K562 (cell line): ENCODE measurements around the gene RACGAP1. TPM values are rescaled to one million over a fixed set of nuclear protein-coding genes. Genes with fewer than 3 reads are reported as not detected.

Experiments used
- ATAC-seq: fragments of 200-7000 bp; cut with Tn5 transposase; 3 replicates; pipeline ENCODE4 v1.9.1; 2020; ENCODE audit warnings: moderate library complexity
- BruUV-seq: library from RNA; stranded (reverse); fragments of 400-500 nt; replicated peaks from 2 replicates; lab custom pipeline; 2021; lab: Mats Ljungman, UMichigan
- CTCF ChIA-PET: fragments of 300-600 bp; formaldehyde crosslinking; extraction: SDS; loops from one replicate; lab custom pipeline; 2021; ENCODE audit warnings: low intra/inter-chr PET ratio; lab: Yijun Ruan, JAX
- POLR2A ChIA-PET: fragments of 300-600, 350-650 bp; sonication (Branson Sonifier 250); formaldehyde crosslinking; extraction: SDS; loops from one replicate; lab custom pipeline; 2021; ENCODE audit warnings: antibody characterized with exemption, inconsistent platforms; lab: Yijun Ruan, JAX
- DNase-seq, 4 experiments: peaks; one replicate each; pipeline versions ENCODE4 v3.0.0 to v3.0.0-alpha.2; 2011 to 2018; ENCODE audit warnings: low spot score in 3 of 4, mixed read lengths in 3 of 4; ENCODE audit errors: extremely low read depth in 1 of 4
- FAIRE-seq: peaks from 2 replicates; lab custom pipeline; 2011; peaks lifted over from hg19 to GRCh38; lab: Jason Lieb, UNC
- H2AFZ ChIP-seq: 2 replicates; pipeline ENCODE4 v1.6.0; 2011; ENCODE audit warnings: low read depth, low read length, control low read depth, inconsistent platforms
- H3K27ac ChIP-seq: fragments of 200-600 bp; 3 replicates; pipeline ENCODE4 v1.8.0; 2011; ENCODE audit warnings: low read depth, mild to moderate bottlenecking, control low read depth, inconsistent platforms, low read length, moderate library complexity, mixed read lengths; ENCODE audit errors: extremely low read depth
- H3K27me3 ChIP-seq, 2 experiments: fragments of 300-600 bp in 1 of 2; 2 replicates in 1 of 2; 3 replicates in 1 of 2; pipeline versions ENCODE4 v1.6.0 to v1.8.0; 2011; ENCODE audit warnings: inconsistent platforms in 2 of 2, low read length in 2 of 2, mild to moderate bottlenecking in 1 of 2, mixed read lengths in 1 of 2, moderate library complexity in 1 of 2; ENCODE audit not compliant: control insufficient read depth in 2 of 2, insufficient read depth in 2 of 2
- H3K36me3 ChIP-seq: fragments of 300-600 bp; 3 replicates; pipeline ENCODE4 v1.8.0; 2011; ENCODE audit warnings: mild to moderate bottlenecking, low read length, inconsistent platforms; ENCODE audit not compliant: control insufficient read depth, insufficient read depth
- H3K4me1 ChIP-seq, 2 experiments: fragments of 200-600 bp in 1 of 2; replicated peaks in 1 of 2; 2 replicates in 1 of 2; 3 replicates in 1 of 2; pipeline versions ENCODE4 v1.5.1 to v1.8.0; 2011; ENCODE audit warnings: inconsistent platforms in 2 of 2, low read length in 2 of 2, mild to moderate bottlenecking in 1 of 2, mixed read lengths in 1 of 2, moderate library complexity in 1 of 2; ENCODE audit not compliant: control insufficient read depth in 2 of 2, insufficient read depth in 2 of 2
- H3K4me2 ChIP-seq: 2 replicates; pipeline ENCODE4 v1.6.1; 2011; ENCODE audit warnings: low read length, control low read depth, inconsistent platforms, mixed read lengths; ENCODE audit not compliant: insufficient read depth
- H3K4me3 ChIP-seq: fragments of 200-600 bp; sonication (generic), shearing (Covaris generic); 2 replicates; pipeline ENCODE4 v1.5.1; 2016; ENCODE audit warnings: control low read depth, inconsistent platforms
- H3K79me2 ChIP-seq: fragments of 200-600 bp; 3 replicates; pipeline ENCODE4 v1.8.0; 2011; ENCODE audit warnings: low read length, inconsistent platforms; ENCODE audit not compliant: control insufficient read depth, insufficient read depth
- H3K9ac ChIP-seq, 2 experiments: 2 replicates each; pipeline versions ENCODE4 v1.6.0 to v1.6.1; 2011; ENCODE audit warnings: low read depth in 2 of 2, low read length in 2 of 2, control low read depth in 1 of 2, inconsistent platforms in 1 of 2, mild to moderate bottlenecking in 1 of 2, mixed read lengths in 1 of 2; ENCODE audit not compliant: insufficient read depth in 1 of 2
- H3K9me1 ChIP-seq: one replicate; pipeline ENCODE4 v1.6.0; 2011; ENCODE audit warnings: inconsistent platforms, mild to moderate bottlenecking, low read length, moderate library complexity; ENCODE audit not compliant: control insufficient read depth, insufficient read depth
- H3K9me3 ChIP-seq: replicated peaks from 2 replicates; pipeline ENCODE4 v1.5.1; 2011; ENCODE audit warnings: low read depth, low read length, inconsistent platforms; ENCODE audit not compliant: control insufficient read depth, insufficient read depth
- H4K20me1 ChIP-seq: replicated peaks from 2 replicates; pipeline ENCODE4 v1.6.1; 2011; ENCODE audit warnings: low read length, inconsistent platforms, mixed read lengths; ENCODE audit not compliant: control insufficient read depth, insufficient read depth
- ADNP ChIP-seq: fragments of 200-800 bp; sonication (Bioruptor generic); IDR thresholded peaks from 2 replicates; pipeline ENCODE4 v1.6.1; 2016; ENCODE audit warnings: missing genetic modification characterization, missing compliant biosample characterization
- CTBP1 ChIP-seq: fragments of 450-650 bp; IDR thresholded peaks from 2 replicates; pipeline ENCODE4 v1.6.1; 2016; ENCODE audit warnings: borderline replicate concordance
- ELF4 ChIP-seq: fragments of 450-650 bp; formaldehyde crosslinking; IDR thresholded peaks from 2 replicates; pipeline ENCODE4 v1.4.0; 2022; ENCODE audit warnings: missing genetic modification characterization
- FOS ChIP-seq: IDR thresholded peaks from 3 replicates; pipeline ENCODE4 v1.6.1; 2011; ENCODE audit not compliant: insufficient read length; ENCODE audit errors: extremely low read depth
- KDM5B ChIP-seq: fragments of 200-600 bp; sonication (generic); IDR thresholded peaks from 2 replicates; pipeline ENCODE4 v1.6.1; 2012; ENCODE audit warnings: low read depth, mild to moderate bottlenecking, moderate library complexity, low read length, control low read depth, inconsistent platforms; ENCODE audit not compliant: insufficient replicate concordance
- PHF8 ChIP-seq: fragments of 200-600 bp; sonication (generic); IDR thresholded peaks from 2 replicates; pipeline ENCODE4 v1.6.1; 2012; ENCODE audit warnings: mixed run types, mild to moderate bottlenecking, inconsistent platforms, low read length, moderate library complexity, borderline replicate concordance
- RB1 ChIP-seq: fragments of 450-650 bp; IDR thresholded peaks from 2 replicates; pipeline ENCODE4 v1.6.1; 2017; ENCODE audit warnings: low read depth, mild to moderate bottlenecking
- RBFOX2 ChIP-seq: fragments of 200-400 bp; formaldehyde crosslinking; IDR thresholded peaks from 2 replicates; pipeline ENCODE4 v1.6.1; 2017; ENCODE audit warnings: low read depth, mild to moderate bottlenecking, low read length, moderate library complexity
- STAT6 ChIP-seq: sonication (generic); formaldehyde crosslinking; IDR thresholded peaks from 2 replicates; pipeline ENCODE4 v1.8.1; 2023; ENCODE audit warnings: mild to moderate bottlenecking, missing genetic modification reagents
- ZNF124 ChIP-seq: sonication (generic); formaldehyde crosslinking; IDR thresholded peaks from 2 replicates; pipeline ENCODE4 v1.8.1; 2022; ENCODE audit warnings: missing genetic modification reagents
- WGBS: fragments of 100-300 bp; shearing (Covaris generic); methylation state at CpG from one replicate; pipeline ENCODE4 v1.1.6; 2016; ENCODE audit warnings: low coverage, mixed read lengths; ENCODE audit not compliant: insufficient coverage; ENCODE audit errors: missing lambda C conversion rate; 5-methylcytosine and 5-hydroxymethylcytosine counted together
- in situ Hi-C: fragments of 300-500 bp; cut with MboI; formaldehyde crosslinking; loops from 4 replicates; pipeline ENCODE4 v1.15.0; 2018; ENCODE audit warnings: inconsistent platforms, mixed read lengths
- intact Hi-C: fragments of 100-400 bp; cut with micrococcal nuclease; formaldehyde crosslinking; loops from 2 replicates; pipeline ENCODE4 v1.14.2; 2022
- polyA plus RNA-seq, 8 experiments: library from polyadenylated mRNA; depleted of rRNA in 4 of 8; stranded (reverse) in 5 of 8; unstranded in 3 of 8; fragments of >200 nt; fragmentation: Nextera tagmentation in 2 of 8; fragmentation: Illumina TruSeq in 1 of 8; extraction: Ambion mirVana in 2 of 8; extraction: Trizol in 1 of 8; gene quantifications; 2 replicates each; pipeline versions ENCODE4 v1.2.1 to v1.2.3, GENCODE V29; 2011 to 2014; ENCODE audit warnings: inconsistent platforms in 1 of 8, missing spikeins in 1 of 8
- total RNA-seq, 7 experiments: library from RNA; depleted of rRNA in 6 of 7; stranded (reverse); fragments of >200 nt in 6 of 7; fragmentation: Illumina TruSeq in 2 of 7; extraction: Trizol in 2 of 7; gene quantifications; 2 replicates each; pipeline versions ENCODE4 v1.2.1 to v1.2.3, GENCODE V29; 2011 to 2021; ENCODE audit warnings: low replicate concordance in 1 of 7
- TF ChIP-seq, protein P1 (sequence below), 3 experiments: IDR thresholded peaks in 2 of 3; conservative IDR thresholded peaks in 1 of 3; 2 replicates each; pipeline ENCODE4 v1.5.1; 2011 to 2012; ENCODE audit warnings: low read length in 3 of 3, mild to moderate bottlenecking in 3 of 3, control low read depth in 2 of 3, improper control_type of control experiment in 1 of 3, inconsistent platforms in 1 of 3, low read depth in 1 of 3, mixed read lengths in 1 of 3, moderate library complexity in 1 of 3; ENCODE audit not compliant: insufficient read depth in 2 of 3
- TF ChIP-seq, protein P2 (sequence below), 3 experiments: fragments of 200-800 bp in 1 of 3; sonication (Bioruptor generic) in 1 of 3; sonication (generic) in 1 of 3; formaldehyde crosslinking in 1 of 3; IDR thresholded peaks; 2 replicates each; pipeline versions ENCODE4 v1.6.1 to v1.8.0; 2016 to 2022; ENCODE audit warnings: mild to moderate bottlenecking in 2 of 3, missing compliant biosample characterization in 2 of 3, missing genetic modification characterization in 2 of 3, missing genetic modification reagents in 1 of 3
- TF ChIP-seq, protein P3 (sequence below): sonication (generic); formaldehyde crosslinking; IDR thresholded peaks from 2 replicates; pipeline ENCODE4 v1.9.0; 2022; ENCODE audit warnings: mild to moderate bottlenecking, missing genetic modification reagents

The RACGAP1 gene
- total and polyA plus RNA-seq, 9 of the 15 experiments (the other 6 are each of a cell fraction or from before 2014, with no cell fraction given) = 56.4 to 92.9 (median 71.8) TPM

- ATAC-seq (peak; percentile 87), FAIRE-seq (no peak), DNase-seq (peak; percentile 53 to 83 (median 70))
- in situ Hi-C loops = loop anchor here (5.0 kb wide), 1 partner anchor 280 kb away; no protein-coding TSS in a partner anchor
- Histone ChIP-seq H2AFZ (peak within 1 kb of the TSS; percentile 47), H3K27me3 (peaks cover 17 to 54% of the 10 kb centered on the region in 2 experiments; a peak in 4 of 5 replicates), H4K20me1 (peaks cover 28% of the 10 kb centered on the region), H3K4me2 (peak within 1 kb of the TSS; percentile 69), H3K9me1 (no peaks in the 10 kb centered on the region), H3K27ac (no peak within 1 kb of the TSS), H3K36me3 (no peaks in the 10 kb centered on the region), H3K9ac (peak within 1 kb of the TSS in 1 of 2 experiments; percentile 79; a peak in 2 of 4 replicates), H3K4me3 (peak within 1 kb of the TSS; percentile 47), H3K9me3 (no peaks in the 10 kb centered on the region), H3K79me2 (no peaks in the 10 kb centered on the region), H3K4me1 (peaks cover 11 to 30% of the 10 kb centered on the region in 2 experiments; a peak in 4 of 5 replicates)
- BruUV-seq = no TSS peak
- intact Hi-C loops = loop anchor here (1.0 to 5.0 kb wide), 3 partner anchors 18 to 280 kb away; no protein-coding TSS in a partner anchor
- ChIA-PET CTCF (interaction anchor here (0.6 to 3.0 kb wide), 4 partner anchors 17 to 83 kb away, joined by 3 to 31 read pairs (median 3); no protein-coding TSS in a partner anchor), POLR2A (interaction anchor here (0.9 kb wide), 1 partner anchor 28 kb away, joined by 3 read pairs; no protein-coding TSS in a partner anchor)
- WGBS = 4% methylated on average over 42 of the region's 88 CpGs
- no peak for TF ChIP-seq STAT6
- TF ChIP-seq, protein P1, sequence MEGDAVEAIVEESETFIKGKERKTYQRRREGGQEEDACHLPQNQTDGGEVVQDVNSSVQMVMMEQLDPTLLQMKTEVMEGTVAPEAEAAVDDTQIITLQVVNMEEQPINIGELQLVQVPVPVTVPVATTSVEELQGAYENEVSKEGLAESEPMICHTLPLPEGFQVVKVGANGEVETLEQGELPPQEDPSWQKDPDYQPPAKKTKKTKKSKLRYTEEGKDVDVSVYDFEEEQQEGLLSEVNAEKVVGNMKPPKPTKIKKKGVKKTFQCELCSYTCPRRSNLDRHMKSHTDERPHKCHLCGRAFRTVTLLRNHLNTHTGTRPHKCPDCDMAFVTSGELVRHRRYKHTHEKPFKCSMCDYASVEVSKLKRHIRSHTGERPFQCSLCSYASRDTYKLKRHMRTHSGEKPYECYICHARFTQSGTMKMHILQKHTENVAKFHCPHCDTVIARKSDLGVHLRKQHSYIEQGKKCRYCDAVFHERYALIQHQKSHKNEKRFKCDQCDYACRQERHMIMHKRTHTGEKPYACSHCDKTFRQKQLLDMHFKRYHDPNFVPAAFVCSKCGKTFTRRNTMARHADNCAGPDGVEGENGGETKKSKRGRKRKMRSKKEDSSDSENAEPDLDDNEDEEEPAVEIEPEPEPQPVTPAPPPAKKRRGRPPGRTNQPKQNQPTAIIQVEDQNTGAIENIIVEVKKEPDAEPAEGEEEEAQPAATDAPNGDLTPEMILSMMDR (IDR thresholded peaks at IDR 0.05 in 2 of 3, conservative IDR thresholded peaks at IDR 0.05 in 1 of 3; ENCODE audit: insufficient read depth in 2 of 3, low read depth in 1 of 3, low read length in 3 of 3) = 0 out of 6 replicates have a peak, but pooled peaks of 1 of the 3 experiments have one; percentile 10
- TF ChIP-seq PHF8 = peak; percentile 29; the same call in 1 of the 2 replicates
- peak; percentile 26; the same call in 1 of the 2 replicates for TF ChIP-seq RBFOX2
- 0 out of 2 replicates have a peak, but pooled peaks have one; percentile 46 for TF ChIP-seq CTBP1
- TF ChIP-seq ADNP (tag) = no peak
- no peak for TF ChIP-seq ZNF124 (CRISPR knock-in tag)
- TF ChIP-seq FOS = no peak
- TF ChIP-seq KDM5B = peak; percentile 44
- TF ChIP-seq, protein P2, sequence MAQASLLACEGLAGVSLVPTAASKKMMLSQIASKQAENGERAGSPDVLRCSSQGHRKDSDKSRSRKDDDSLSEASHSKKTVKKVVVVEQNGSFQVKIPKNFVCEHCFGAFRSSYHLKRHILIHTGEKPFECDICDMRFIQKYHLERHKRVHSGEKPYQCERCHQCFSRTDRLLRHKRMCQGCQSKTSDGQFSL (CRISPR knock-in tag; IDR thresholded peaks at IDR 0.05) = 0 out of 2 replicates have a peak, but pooled peaks have one; percentile 55
- TF ChIP-seq, protein P2 (tag; IDR thresholded peaks at IDR 0.05) = no peak
- peak; percentile 30; the same call in 1 of the 2 replicates for TF ChIP-seq RB1
- TF ChIP-seq, protein P3, sequence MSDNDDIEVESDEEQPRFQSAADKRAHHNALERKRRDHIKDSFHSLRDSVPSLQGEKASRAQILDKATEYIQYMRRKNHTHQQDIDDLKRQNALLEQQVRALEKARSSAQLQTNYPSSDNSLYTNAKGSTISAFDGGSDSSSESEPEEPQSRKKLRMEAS (CRISPR knock-in tag) = peak; percentile 60
- TF ChIP-seq ELF4 (CRISPR knock-in tag) = 0 out of 2 replicates have a peak, but pooled peaks have one; percentile 28
These were observed 31.9 kb upstream of the RACGAP1 start, which contains the start of gene ASIC1 for GRCh38 chr12:50057000-50057841. Gene ASIC1, plus strand, starts transcription at chr12:50057596. Its CDS starts 1,171 bp downstream, at chr12:50058767.
